Myocyte (in vitro differentiated cells): ENCODE results near the gene BRME1. TPM values are rescaled to one million over a fixed set of nuclear protein-coding genes. Genes with fewer than 3 reads are reported as not detected.

Experiments used
- DNase-seq: peaks from one replicate; pipeline ENCODE4 v3.0.0-alpha.2; 2012; ENCODE audit warnings: low read depth
- total RNA-seq: library from RNA; depleted of rRNA; stranded (reverse); fragments of >200 nt; gene quantifications from 2 replicates; pipeline ENCODE4 v1.2.3, GENCODE V29; 2014

Gene BRME1
- total RNA-seq, 1 donor from 2014 or later = 0.43 TPM

- DNase-seq = no peak
Observed at GRCh38 chr19:13888281-13888680, 17.6 kb downstream of the BRME1 start.

- peak; percentile 66 for DNase-seq
Observed at GRCh38 chr19:13887517-13887916, 18.4 kb downstream of the BRME1 start.

- DNase-seq = no peak
Observed at GRCh38 chr19:13887018-13887436, 18.9 kb downstream of the BRME1 start.

- DNase-seq = no peak
Observed at GRCh38 chr19:13885826-13886365, 20.0 kb downstream of the BRME1 start.

GRCh38 chr19:13884726-13885591 is 21.0 kb downstream of the BRME1 start:
- no peak for DNase-seq

GRCh38 chr19:13883516-13884064 is 22.3 kb downstream of the BRME1 start:
- DNase-seq = no peak

- no peak for DNase-seq
Observed at GRCh38 chr19:13882836-13883235, 23.1 kb downstream of the BRME1 start.

GRCh38 chr19:13882419-13882795 is 23.5 kb downstream of the BRME1 start:
- DNase-seq = no peak

GRCh38 chr19:13881692-13882418 is 24.1 kb downstream of the BRME1 start:
- DNase-seq = peak; percentile 87

GRCh38 chr19:13881251-13881691 is 24.6 kb downstream of the BRME1 start:
- DNase-seq = peak; percentile 89

GRCh38 chr19:13880059-13881043 is 25.6 kb downstream of the BRME1 start:
- DNase-seq = peak; percentile 96

- DNase-seq = no peak
Observed at GRCh38 chr19:13877303-13877702, 28.6 kb downstream of the BRME1 start.

GRCh38 chr19:13876834-13877233 is 29.1 kb downstream of the BRME1 start, which contains the start of gene NANOS3:
TSS of gene NANOS3 (plus strand) at chr19:13877134. CDS start at chr19:13877249, 115 bp downstream.
- no peak for DNase-seq

GRCh38 chr19:13875824-13876223 is 30.1 kb downstream of the BRME1 start:
- DNase-seq = no peak

GRCh38 chr19:13873834-13874515 is 31.9 kb downstream of the BRME1 start:
- no peak for DNase-seq

- DNase-seq = no peak
Observed at GRCh38 chr19:13872695-13873389, 33.1 kb downstream of the BRME1 start.

- DNase-seq = no peak
Observed at GRCh38 chr19:13872339-13872694, 33.6 kb downstream of the BRME1 start.

- DNase-seq = no peak
Observed at GRCh38 chr19:13870873-13871272, 35.0 kb downstream of the BRME1 start.

GRCh38 chr19:13869281-13869680 is 36.6 kb downstream of the BRME1 start:
- DNase-seq = no peak
